Thyroid gland (tissue), 4 donors: ENCODE measurements around the gene ARHGEF26. TPM values are rescaled to one million over a fixed set of nuclear protein-coding genes. Genes with fewer than 3 reads are reported as not detected.

Experiments
- DNase-seq, 2 donors: peaks; one replicate each; pipeline ENCODE4 v3.0.0-alpha.2; 2019
- H3K27ac ChIP-seq, 3 donors: fragments of 200-600 bp; sonication (generic); 1 replicate in 2 of 3; 2 replicates in 1 of 3; pipeline ENCODE4 v1.5.1; 2016 to 2019; ENCODE audit warnings: mild to moderate bottlenecking in 1 of 3, moderate library complexity in 1 of 3
- H3K27me3 ChIP-seq: fragments of 200-600 bp; sonication (generic); one replicate; pipeline ENCODE4 v1.5.1; 2019
- H3K36me3 ChIP-seq, 2 donors: fragments of 200-600 bp; sonication (generic); one replicate each; pipeline ENCODE4 v1.5.1; 2016 to 2019
- H3K4me1 ChIP-seq, 2 donors: fragments of 200-600 bp; sonication (generic); one replicate each; pipeline ENCODE4 v1.5.1; 2017 to 2019
- H3K4me3 ChIP-seq, 3 donors: fragments of 200-600 bp; sonication (generic); replicated peaks in 1 of 3; 1 replicate in 2 of 3; 2 replicates in 1 of 3; pipeline ENCODE4 v1.5.1; 2016; ENCODE audit warnings: mild to moderate bottlenecking in 1 of 3
- H3K9me3 ChIP-seq: fragments of 200-600 bp; sonication (generic); one replicate; pipeline ENCODE4 v1.5.1; 2017
- POLR2A ChIP-seq, 2 donors: fragments of 450-650 bp; IDR thresholded peaks; one replicate each; pipeline ENCODE4 v1.6.1; 2017; ENCODE audit warnings: antibody characterized with exemption in 2 of 2, mild to moderate bottlenecking in 2 of 2, moderate library complexity in 1 of 2
- WGBS, 2 donors: methylation state at CpG; one replicate each; pipeline ENCODE4 v1.1.5; 2017; 5-methylcytosine and 5-hydroxymethylcytosine counted together
- intact Hi-C: fragments of 100-400 bp; cut with DNase I; formaldehyde crosslinking; loops from one replicate; pipeline ENCODE4 v1.15.1; 2023
- total RNA-seq, 4 donors: library from RNA; depleted of rRNA; stranded (reverse); fragments of >200 nt; gene quantifications; one replicate each; pipeline ENCODE4 v1.2.3, GENCODE V29; 2016
- TF ChIP-seq, protein P1 (sequence below), 6 experiments: fragments of 200-600 bp in 3 of 6; fragments of 450-650 bp in 3 of 6; sonication (generic) in 3 of 6; IDR thresholded peaks; one replicate each; pipeline ENCODE4 v1.5.1; 2016 to 2019; ENCODE audit warnings: antibody characterized with exemption in 6 of 6, mild to moderate bottlenecking in 2 of 6, inconsistent platforms in 1 of 6, moderate library complexity in 1 of 6

ARHGEF26 gene
- total RNA-seq, 4 donors from 2014 or later = 15.8 to 18.0 (median 16.9) TPM

DNA sequence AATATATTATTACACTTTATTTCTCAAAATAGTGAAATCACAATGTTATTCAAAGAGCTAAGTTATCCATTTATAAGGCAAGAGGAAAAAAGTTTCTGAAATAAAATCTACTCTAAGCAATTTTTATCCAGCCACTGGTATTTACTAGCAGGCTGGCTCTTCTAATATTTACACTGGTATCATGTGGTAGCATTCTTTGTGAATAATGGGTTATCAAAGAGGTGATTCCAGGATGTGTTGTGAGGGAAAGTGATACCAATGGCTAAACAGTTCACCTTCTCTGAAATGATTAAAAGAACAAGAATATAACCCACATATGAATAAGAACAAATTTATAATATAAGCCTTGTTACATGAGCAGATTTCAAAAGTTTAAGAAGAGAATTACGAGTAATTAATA, 159.0 kb downstream of the ARHGEF26 start:
- WGBS, 2 donors = 93 to 97% methylated on average over 1 of the region's 1 CpG
- peaks cover 31 to 34% of the 10 kb centered on the region in 2 donors for H3K36me3 ChIP-seq
- H3K27ac ChIP-seq = no peak overlapping the region
- DNase-seq = no peak
- intact Hi-C loops = no loop called here
- no peaks in the 10 kb centered on the region for H3K4me1 ChIP-seq
- H3K4me3 ChIP-seq = no peak overlapping the region
- TF ChIP-seq, protein P1, sequence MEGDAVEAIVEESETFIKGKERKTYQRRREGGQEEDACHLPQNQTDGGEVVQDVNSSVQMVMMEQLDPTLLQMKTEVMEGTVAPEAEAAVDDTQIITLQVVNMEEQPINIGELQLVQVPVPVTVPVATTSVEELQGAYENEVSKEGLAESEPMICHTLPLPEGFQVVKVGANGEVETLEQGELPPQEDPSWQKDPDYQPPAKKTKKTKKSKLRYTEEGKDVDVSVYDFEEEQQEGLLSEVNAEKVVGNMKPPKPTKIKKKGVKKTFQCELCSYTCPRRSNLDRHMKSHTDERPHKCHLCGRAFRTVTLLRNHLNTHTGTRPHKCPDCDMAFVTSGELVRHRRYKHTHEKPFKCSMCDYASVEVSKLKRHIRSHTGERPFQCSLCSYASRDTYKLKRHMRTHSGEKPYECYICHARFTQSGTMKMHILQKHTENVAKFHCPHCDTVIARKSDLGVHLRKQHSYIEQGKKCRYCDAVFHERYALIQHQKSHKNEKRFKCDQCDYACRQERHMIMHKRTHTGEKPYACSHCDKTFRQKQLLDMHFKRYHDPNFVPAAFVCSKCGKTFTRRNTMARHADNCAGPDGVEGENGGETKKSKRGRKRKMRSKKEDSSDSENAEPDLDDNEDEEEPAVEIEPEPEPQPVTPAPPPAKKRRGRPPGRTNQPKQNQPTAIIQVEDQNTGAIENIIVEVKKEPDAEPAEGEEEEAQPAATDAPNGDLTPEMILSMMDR (IDR thresholded peaks at IDR 0.05) = no peak
- TF ChIP-seq POLR2A (IDR thresholded peaks at IDR 0.05) = no peak
- no peaks in the 10 kb centered on the region for H3K27me3 ChIP-seq
- H3K9me3 ChIP-seq = no peaks in the 10 kb centered on the region

DNA sequence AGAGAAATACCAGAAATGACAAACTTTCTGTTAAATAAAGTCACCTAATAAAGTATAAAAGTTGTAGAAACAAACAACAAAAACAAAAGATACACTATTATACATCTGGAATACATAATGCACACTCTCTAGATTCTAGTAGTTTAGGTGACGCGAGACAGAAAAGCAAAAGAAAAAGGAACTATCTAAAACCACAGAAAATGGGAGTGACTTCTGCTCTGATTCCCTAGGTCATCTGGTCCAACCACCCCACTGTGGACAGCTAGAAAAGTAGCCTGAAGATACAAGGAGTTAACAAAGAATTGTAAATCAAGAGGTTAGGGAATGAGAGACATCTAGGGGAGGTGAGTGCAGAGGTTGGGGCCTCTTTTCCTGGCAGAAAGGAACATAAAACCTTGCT, 164.0 kb downstream of the ARHGEF26 start:
- H3K27me3 ChIP-seq = no peaks in the 10 kb centered on the region
- H3K9me3 ChIP-seq = no peaks in the 10 kb centered on the region
- WGBS, 2 donors = 89 to 93% methylated on average over 2 of the region's 2 CpGs
- H3K36me3 ChIP-seq = peaks cover 46 to 47% of the 10 kb centered on the region in 2 donors
- intact Hi-C loops = no loop called here
- H3K4me3 ChIP-seq = no peak overlapping the region
- no peak for DNase-seq
- H3K4me1 ChIP-seq = no peaks in the 10 kb centered on the region
- H3K27ac ChIP-seq = no peak overlapping the region
- TF ChIP-seq, protein P1 (IDR thresholded peaks at IDR 0.05) = no peak

DNA sequence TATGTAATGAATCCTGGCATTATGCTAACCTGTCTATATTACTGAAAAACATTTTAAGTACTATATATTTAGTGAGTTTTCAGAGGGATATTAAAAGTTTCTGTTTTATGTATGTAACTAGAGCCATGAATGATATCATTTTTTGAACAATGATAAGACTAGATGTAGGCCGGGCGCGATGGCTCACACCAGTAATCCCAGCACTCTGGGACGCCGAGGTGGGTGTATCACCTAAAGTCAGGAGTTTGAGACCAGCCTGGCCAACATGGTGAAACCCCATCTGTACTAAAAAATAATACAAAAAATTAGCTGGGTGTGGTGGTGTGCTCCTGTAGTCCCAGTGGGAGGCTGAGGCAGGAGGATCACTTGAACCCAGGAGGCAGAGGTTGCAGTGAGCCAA, 169.0 kb downstream of the ARHGEF26 start:
- Histone ChIP-seq H3K36me3 (peaks cover 57 to 65% of the 10 kb centered on the region in 2 donors), H3K9me3 (no peaks in the 10 kb centered on the region), H3K4me1 (no peaks in the 10 kb centered on the region), H3K4me3 (no peak overlapping the region), H3K27me3 (no peaks in the 10 kb centered on the region), H3K27ac (no peak overlapping the region)
- intact Hi-C loops = no loop called here
- WGBS, 2 donors = 98 to 99% methylated on average over 5 of the region's 5 CpGs
- TF ChIP-seq, protein P1 (IDR thresholded peaks at IDR 0.05) = no peak
- TF ChIP-seq POLR2A (IDR thresholded peaks at IDR 0.05) = no peak
- no peak for DNase-seq

DNA sequence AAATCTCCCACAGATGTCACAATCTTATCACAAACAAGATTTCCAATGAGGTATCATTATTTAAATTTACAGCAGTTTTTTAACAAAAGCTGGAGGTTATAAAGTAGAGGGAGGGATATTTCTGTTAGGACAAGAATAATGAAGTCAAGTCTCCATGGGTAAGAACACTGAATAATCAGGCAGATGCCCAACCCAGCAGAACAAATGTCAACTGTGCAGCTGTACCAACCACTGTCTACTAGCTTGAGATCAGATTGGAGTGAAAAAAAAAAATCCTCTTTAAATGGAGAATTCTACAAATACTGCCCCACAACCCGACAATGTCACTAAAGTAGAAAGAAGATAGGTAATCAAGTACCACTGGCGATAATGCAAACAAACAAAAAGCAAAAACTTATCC, 172.8 kb downstream of the ARHGEF26 start:
- intact Hi-C loops = no loop called here

DNA sequence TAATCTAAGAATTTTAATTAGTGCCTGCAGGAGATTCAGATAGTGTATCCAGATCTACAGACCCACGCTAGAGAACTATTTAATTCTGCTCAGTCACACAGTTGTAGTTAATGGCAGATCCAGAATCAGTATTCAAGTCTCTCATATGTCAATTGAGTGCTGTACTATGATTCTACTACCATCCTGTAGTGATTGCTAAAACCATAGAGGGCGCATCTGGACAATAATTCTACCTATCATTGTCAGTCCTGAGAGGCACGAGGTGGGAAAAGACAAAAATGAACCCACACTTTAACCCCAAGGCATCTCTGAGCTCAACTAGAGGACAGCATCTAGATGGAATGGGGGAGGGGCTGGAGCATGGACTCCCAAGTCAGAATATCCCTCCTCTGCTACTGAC, 180.4 kb downstream of the ARHGEF26 start:
- no peak for DNase-seq
- WGBS, 2 donors = 92 to 97% methylated on average over 3 of the region's 3 CpGs
- TF ChIP-seq POLR2A (IDR thresholded peaks at IDR 0.05) = no peak
- TF ChIP-seq, protein P1 (IDR thresholded peaks at IDR 0.05) = no peak
- no peak overlapping the region for H3K4me3 ChIP-seq
- no peaks in the 10 kb centered on the region for H3K9me3 ChIP-seq
- no peaks in the 10 kb centered on the region for H3K4me1 ChIP-seq
- no peaks in the 10 kb centered on the region for H3K27me3 ChIP-seq
- intact Hi-C loops = no loop called here
- no peak overlapping the region for H3K27ac ChIP-seq
- H3K36me3 ChIP-seq = peaks cover 53 to 73% of the 10 kb centered on the region in 2 donors

More for the DNA sequence above, 172.8 kb downstream of the ARHGEF26 start:
- Histone ChIP-seq H3K27me3 (no peaks in the 10 kb centered on the region), H3K4me3 (no peak overlapping the region), H3K4me1 (no peaks in the 10 kb centered on the region), H3K36me3 (peaks cover 44 to 48% of the 10 kb centered on the region in 2 donors), H3K9me3 (no peaks in the 10 kb centered on the region), H3K27ac (no peak overlapping the region)
- 97 to 99% methylated on average over 2 of the region's 2 CpGs for WGBS, 2 donors
- DNase-seq = no peak
- no peak for TF ChIP-seq POLR2A (IDR thresholded peaks at IDR 0.05)
- TF ChIP-seq, protein P1 (IDR thresholded peaks at IDR 0.05) = no peak
